K562 (cell line): Measurements from ENCODE around the gene PHLDB3. TPM values are rescaled to one million over a fixed set of nuclear protein-coding genes. Genes with fewer than 3 reads are reported as not detected.
A peak's percentile ranks its signal among the peaks of the same experiment; 100 is the strongest.

Experiments
- ATAC-seq: fragments of 200-7000 bp; cut with Tn5 transposase; 3 replicates; pipeline ENCODE4 v1.9.1; 2020; ENCODE audit warnings: moderate library complexity
- BruUV-seq: library from RNA; stranded (reverse); fragments of 400-500 nt; replicated peaks from 2 replicates; lab custom pipeline; 2021; lab: Mats Ljungman, UMichigan
- CTCF ChIA-PET: fragments of 300-600 bp; formaldehyde crosslinking; extraction: SDS; loops from one replicate; lab custom pipeline; 2021; ENCODE audit warnings: low intra/inter-chr PET ratio; lab: Yijun Ruan, JAX
- POLR2A ChIA-PET: fragments of 300-600, 350-650 bp; sonication (Branson Sonifier 250); formaldehyde crosslinking; extraction: SDS; loops from one replicate; lab custom pipeline; 2021; ENCODE audit warnings: antibody characterized with exemption, inconsistent platforms; lab: Yijun Ruan, JAX
- DNase-seq, 4 experiments: peaks; one replicate each; pipeline versions ENCODE4 v3.0.0 to v3.0.0-alpha.2; 2011 to 2018; ENCODE audit warnings: low spot score in 3 of 4, mixed read lengths in 3 of 4; ENCODE audit errors: extremely low read depth in 1 of 4
- FAIRE-seq: peaks from 2 replicates; lab custom pipeline; 2011; peaks lifted over from hg19 to GRCh38; lab: Jason Lieb, UNC
- H2AFZ ChIP-seq: 2 replicates; pipeline ENCODE4 v1.6.0; 2011; ENCODE audit warnings: low read depth, low read length, control low read depth, inconsistent platforms
- H3K27ac ChIP-seq: fragments of 200-600 bp; 3 replicates; pipeline ENCODE4 v1.8.0; 2011; ENCODE audit warnings: low read depth, mild to moderate bottlenecking, control low read depth, inconsistent platforms, low read length, moderate library complexity, mixed read lengths; ENCODE audit errors: extremely low read depth
- H3K27me3 ChIP-seq, 2 experiments: fragments of 300-600 bp in 1 of 2; 2 replicates in 1 of 2; 3 replicates in 1 of 2; pipeline versions ENCODE4 v1.6.0 to v1.8.0; 2011; ENCODE audit warnings: inconsistent platforms in 2 of 2, low read length in 2 of 2, mild to moderate bottlenecking in 1 of 2, mixed read lengths in 1 of 2, moderate library complexity in 1 of 2; ENCODE audit not compliant: control insufficient read depth in 2 of 2, insufficient read depth in 2 of 2
- H3K36me3 ChIP-seq: fragments of 300-600 bp; 3 replicates; pipeline ENCODE4 v1.8.0; 2011; ENCODE audit warnings: mild to moderate bottlenecking, low read length, inconsistent platforms; ENCODE audit not compliant: control insufficient read depth, insufficient read depth
- H3K4me1 ChIP-seq, 2 experiments: fragments of 200-600 bp in 1 of 2; replicated peaks in 1 of 2; 2 replicates in 1 of 2; 3 replicates in 1 of 2; pipeline versions ENCODE4 v1.5.1 to v1.8.0; 2011; ENCODE audit warnings: inconsistent platforms in 2 of 2, low read length in 2 of 2, mild to moderate bottlenecking in 1 of 2, mixed read lengths in 1 of 2, moderate library complexity in 1 of 2; ENCODE audit not compliant: control insufficient read depth in 2 of 2, insufficient read depth in 2 of 2
- H3K4me2 ChIP-seq: 2 replicates; pipeline ENCODE4 v1.6.1; 2011; ENCODE audit warnings: low read length, control low read depth, inconsistent platforms, mixed read lengths; ENCODE audit not compliant: insufficient read depth
- H3K4me3 ChIP-seq: fragments of 200-600 bp; sonication (generic), shearing (Covaris generic); 2 replicates; pipeline ENCODE4 v1.5.1; 2016; ENCODE audit warnings: control low read depth, inconsistent platforms
- H3K79me2 ChIP-seq: fragments of 200-600 bp; 3 replicates; pipeline ENCODE4 v1.8.0; 2011; ENCODE audit warnings: low read length, inconsistent platforms; ENCODE audit not compliant: control insufficient read depth, insufficient read depth
- H3K9ac ChIP-seq, 2 experiments: 2 replicates each; pipeline versions ENCODE4 v1.6.0 to v1.6.1; 2011; ENCODE audit warnings: low read depth in 2 of 2, low read length in 2 of 2, control low read depth in 1 of 2, inconsistent platforms in 1 of 2, mild to moderate bottlenecking in 1 of 2, mixed read lengths in 1 of 2; ENCODE audit not compliant: insufficient read depth in 1 of 2
- H3K9me1 ChIP-seq: one replicate; pipeline ENCODE4 v1.6.0; 2011; ENCODE audit warnings: inconsistent platforms, mild to moderate bottlenecking, low read length, moderate library complexity; ENCODE audit not compliant: control insufficient read depth, insufficient read depth
- H3K9me3 ChIP-seq: replicated peaks from 2 replicates; pipeline ENCODE4 v1.5.1; 2011; ENCODE audit warnings: low read depth, low read length, inconsistent platforms; ENCODE audit not compliant: control insufficient read depth, insufficient read depth
- H4K20me1 ChIP-seq: replicated peaks from 2 replicates; pipeline ENCODE4 v1.6.1; 2011; ENCODE audit warnings: low read length, inconsistent platforms, mixed read lengths; ENCODE audit not compliant: control insufficient read depth, insufficient read depth
- ATF3 ChIP-seq, 2 experiments: fragments of 450-650 bp in 1 of 2; sonication (generic) in 1 of 2; formaldehyde crosslinking in 1 of 2; IDR thresholded peaks in 1 of 2; conservative IDR thresholded peaks in 1 of 2; 2 replicates each; pipeline versions ENCODE4 v1.6.1 to v1.8.1; 2016 to 2023; ENCODE audit warnings: mild to moderate bottlenecking in 2 of 2, moderate library complexity in 2 of 2, inconsistent platforms in 1 of 2, missing genetic modification reagents in 1 of 2
- CTCF ChIP-seq, 3 experiments: IDR thresholded peaks in 2 of 3; conservative IDR thresholded peaks in 1 of 3; 2 replicates each; pipeline ENCODE4 v1.5.1; 2011 to 2012; ENCODE audit warnings: low read length in 3 of 3, mild to moderate bottlenecking in 3 of 3, control low read depth in 2 of 3, improper control_type of control experiment in 1 of 3, inconsistent platforms in 1 of 3, low read depth in 1 of 3, mixed read lengths in 1 of 3, moderate library complexity in 1 of 3; ENCODE audit not compliant: insufficient read depth in 2 of 3
- E2F6 ChIP-seq, 2 experiments: IDR thresholded peaks; 2 replicates each; pipeline ENCODE4 v1.6.1; 2011; ENCODE audit warnings: borderline replicate concordance in 1 of 2, control low read depth in 1 of 2, low read depth in 1 of 2, low read length in 1 of 2, mild to moderate bottlenecking in 1 of 2, mixed read lengths in 1 of 2, moderate library complexity in 1 of 2; ENCODE audit not compliant: insufficient read depth in 1 of 2, insufficient read length in 1 of 2, poor library complexity in 1 of 2, severe bottlenecking in 1 of 2; ENCODE audit errors: extremely low read depth in 1 of 2
- FUS ChIP-seq: fragments of 200-400 bp; formaldehyde crosslinking; optimal IDR thresholded peaks from 2 replicates; pipeline ENCODE3; 2017; ENCODE audit warnings: low read depth, low read length
- JUND ChIP-seq, 2 experiments: IDR thresholded peaks; 2 replicates in 1 of 2; 3 replicates in 1 of 2; pipeline ENCODE4 v1.6.1; 2011; ENCODE audit warnings: borderline replicate concordance in 2 of 2, low read depth in 2 of 2, low read length in 2 of 2, improper control_type of control experiment in 1 of 2, missing biosample characterization in 1 of 2, missing genetic modification characterization in 1 of 2, missing genetic modification reagents in 1 of 2
- RAD21 ChIP-seq, 2 experiments: fragments of 250-450 bp in 1 of 2; fragments of 450-650 bp in 1 of 2; sonication (Bioruptor Pico) in 1 of 2; formaldehyde crosslinking in 1 of 2; IDR thresholded peaks in 1 of 2; conservative IDR thresholded peaks in 1 of 2; 2 replicates each; pipeline versions ENCODE4 v1.4.0 to v1.8.0; 2020 to 2022; ENCODE audit warnings: mild to moderate bottlenecking in 2 of 2, moderate library complexity in 1 of 2
- SMAD3 ChIP-seq: fragments of 450-650 bp; formaldehyde crosslinking; conservative IDR thresholded peaks from 2 replicates; pipeline ENCODE4 v1.4.0; 2020; ENCODE audit warnings: mild to moderate bottlenecking
- TGIF2 ChIP-seq: sonication (generic); formaldehyde crosslinking; IDR thresholded peaks from 2 replicates; pipeline ENCODE4 v1.8.1; 2022; ENCODE audit warnings: mild to moderate bottlenecking, missing genetic modification reagents, moderate library complexity
- ZNF740 ChIP-seq, 3 experiments: fragments of 200-800 bp in 1 of 3; sonication (Bioruptor generic) in 1 of 3; sonication (generic) in 1 of 3; formaldehyde crosslinking in 1 of 3; IDR thresholded peaks; 2 replicates each; pipeline versions ENCODE4 v1.6.1 to v1.8.0; 2016 to 2022; ENCODE audit warnings: mild to moderate bottlenecking in 2 of 3, missing compliant biosample characterization in 2 of 3, missing genetic modification characterization in 2 of 3, missing genetic modification reagents in 1 of 3
- WGBS: fragments of 100-300 bp; shearing (Covaris generic); methylation state at CpG from one replicate; pipeline ENCODE4 v1.1.6; 2016; ENCODE audit warnings: low coverage, mixed read lengths; ENCODE audit not compliant: insufficient coverage; ENCODE audit errors: missing lambda C conversion rate; 5-methylcytosine and 5-hydroxymethylcytosine counted together
- in situ Hi-C: fragments of 300-500 bp; cut with MboI; formaldehyde crosslinking; loops from 4 replicates; pipeline ENCODE4 v1.15.0; 2018; ENCODE audit warnings: inconsistent platforms, mixed read lengths
- intact Hi-C: fragments of 100-400 bp; cut with micrococcal nuclease; formaldehyde crosslinking; loops from 2 replicates; pipeline ENCODE4 v1.14.2; 2022
- polyA plus RNA-seq, 8 experiments: library from polyadenylated mRNA; depleted of rRNA in 4 of 8; stranded (reverse) in 5 of 8; unstranded in 3 of 8; fragments of >200 nt; fragmentation: Nextera tagmentation in 2 of 8; fragmentation: Illumina TruSeq in 1 of 8; extraction: Ambion mirVana in 2 of 8; extraction: Trizol in 1 of 8; gene quantifications; 2 replicates each; pipeline versions ENCODE4 v1.2.1 to v1.2.3, GENCODE V29; 2011 to 2014; ENCODE audit warnings: inconsistent platforms in 1 of 8, missing spikeins in 1 of 8
- total RNA-seq, 7 experiments: library from RNA; depleted of rRNA in 6 of 7; stranded (reverse); fragments of >200 nt in 6 of 7; fragmentation: Illumina TruSeq in 2 of 7; extraction: Trizol in 2 of 7; gene quantifications; 2 replicates each; pipeline versions ENCODE4 v1.2.1 to v1.2.3, GENCODE V29; 2011 to 2021; ENCODE audit warnings: low replicate concordance in 1 of 7

The PHLDB3 gene
- total and polyA plus RNA-seq, 9 of the 15 experiments (the other 6 are each of a cell fraction or from before 2014, with no cell fraction given): 0.04 to 23.5 (median 3.9) TPM

- FAIRE-seq: no peak
- no peak overlapping the region for H3K9ac ChIP-seq
These were observed 74.3 kb downstream of the PHLDB3 start for GRCh38 chr19:43430142-43430710.

More at GRCh38 chr19:43430142-43430710, 74.3 kb downstream of the PHLDB3 start:
- no peaks in the 10 kb centered on the region for H3K9me1 ChIP-seq
- ChIA-PET CTCF (no interaction called here), POLR2A (no interaction called here)
- BruUV-seq: no TSS peak
- H2AFZ ChIP-seq: no peak overlapping the region
- H3K4me1 ChIP-seq: no peaks in the 10 kb centered on the region
- H3K36me3 ChIP-seq: no peaks in the 10 kb centered on the region
- H3K27me3 ChIP-seq: peaks cover 0 to 4% of the 10 kb centered on the region in 2 experiments; a peak in 1 of 5 replicates
- in situ Hi-C loops (no loop called here), intact Hi-C loops (no loop called here)
- WGBS: under 1% methylated on average over 6 of the region's 6 CpGs
- TF ChIP-seq ZNF740 (CRISPR knock-in tag; IDR thresholded peaks at IDR 0.05) (no peak), ZNF740 (tag; IDR thresholded peaks at IDR 0.05) (no peak), JUND (IDR thresholded peaks at IDR 0.05; ENCODE audit: borderline replicate concordance, low read depth, low read length) (peak; percentile 51), JUND (tag; IDR thresholded peaks at IDR 0.05; ENCODE audit: borderline replicate concordance, low read depth, low read length) (no peak), FUS (no peak), CTCF (IDR thresholded peaks at IDR 0.05 in 2 of 3, conservative IDR thresholded peaks at IDR 0.05 in 1 of 3; ENCODE audit: insufficient read depth in 2 of 3, low read depth in 1 of 3, low read length in 3 of 3) (peak; percentile 19 to 35 (median 30); a peak in 3 of 6 replicates), SMAD3 (CRISPR knock-in tag) (no peak), RAD21 (CRISPR knock-in tag; conservative IDR thresholded peaks at IDR 0.05 in 1 of 2, IDR thresholded peaks at IDR 0.05 in 1 of 2) (peak in 1 of 2 experiments; percentile 28; a peak in 1 of 4 replicates), TGIF2 (CRISPR knock-in tag) (no peak), ATF3 (IDR thresholded peaks at IDR 0.05) (0 out of 2 replicates have a peak, but pooled peaks have one; percentile 49), ATF3 (CRISPR knock-in tag; conservative IDR thresholded peaks at IDR 0.05) (no peak), E2F6 (IDR thresholded peaks at IDR 0.05; ENCODE audit: borderline replicate concordance in 1 of 2, extremely low read depth in 1 of 2, insufficient read depth in 1 of 2, insufficient read length in 1 of 2, low read depth in 1 of 2, low read length in 1 of 2, poor library complexity in 1 of 2, severe bottlenecking in 1 of 2) (no peak)
- no peak overlapping the region for H3K4me3 ChIP-seq
- H3K79me2 ChIP-seq: no peaks in the 10 kb centered on the region
- no peaks in the 10 kb centered on the region for H3K9me3 ChIP-seq
- DNase-seq (no peak), ATAC-seq (peak; percentile 36; the same call in 1 of the 3 replicates)
- no peaks in the 10 kb centered on the region for H4K20me1 ChIP-seq
- no peak overlapping the region for H3K4me2 ChIP-seq
- no peak overlapping the region for H3K27ac ChIP-seq
